Astrocyte of the spinal cord (primary cell): ENCODE measurements around the gene NUDC.
A peak's percentile ranks its signal among the peaks of the same experiment; 100 is the strongest.

Source experiments
- DNase-seq: peaks from one replicate; pipeline ENCODE4 v3.0.0; 2011; ENCODE audit warnings: low read depth, low spot score
- H3K4me3 ChIP-seq: 2 replicates; pipeline ENCODE4 v1.5.1; 2011; ENCODE audit warnings: low read depth, mild to moderate bottlenecking, low read length, moderate library complexity
- in situ Hi-C: cut with HindIII; loops from 2 replicates; pipeline ENCODE4 v1.10.0; 2017; ENCODE audit warnings: low sequenced_read_pairs
- TF ChIP-seq, protein P1 (sequence below): IDR thresholded peaks from 2 replicates; pipeline ENCODE4 v1.5.1; 2012; ENCODE audit warnings: low read depth, mild to moderate bottlenecking, low read length, inconsistent platforms

The NUDC gene

DNA sequence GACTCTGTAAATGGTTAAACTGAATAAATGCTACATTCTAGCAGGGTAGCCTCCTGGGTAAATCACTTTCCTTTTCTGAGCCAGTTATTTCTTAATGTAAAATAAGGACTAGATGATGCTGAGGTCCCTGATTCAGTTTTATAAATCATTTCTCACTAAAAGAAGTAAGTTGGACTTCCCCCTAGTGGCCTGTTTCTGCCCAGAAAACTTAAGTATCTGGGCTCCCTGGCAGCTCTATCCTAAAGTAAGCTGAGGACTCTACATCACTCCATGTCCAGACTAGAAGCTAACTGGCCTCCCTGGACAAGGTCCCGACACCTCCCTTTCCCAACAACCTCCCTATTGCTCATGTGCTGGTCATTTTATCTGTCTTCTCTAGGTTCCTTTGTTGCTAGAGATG, 34.4 kb upstream of the NUDC start:
- no peak overlapping the region for H3K4me3 ChIP-seq
- in situ Hi-C loops: no loop called here
- TF ChIP-seq, protein P1, sequence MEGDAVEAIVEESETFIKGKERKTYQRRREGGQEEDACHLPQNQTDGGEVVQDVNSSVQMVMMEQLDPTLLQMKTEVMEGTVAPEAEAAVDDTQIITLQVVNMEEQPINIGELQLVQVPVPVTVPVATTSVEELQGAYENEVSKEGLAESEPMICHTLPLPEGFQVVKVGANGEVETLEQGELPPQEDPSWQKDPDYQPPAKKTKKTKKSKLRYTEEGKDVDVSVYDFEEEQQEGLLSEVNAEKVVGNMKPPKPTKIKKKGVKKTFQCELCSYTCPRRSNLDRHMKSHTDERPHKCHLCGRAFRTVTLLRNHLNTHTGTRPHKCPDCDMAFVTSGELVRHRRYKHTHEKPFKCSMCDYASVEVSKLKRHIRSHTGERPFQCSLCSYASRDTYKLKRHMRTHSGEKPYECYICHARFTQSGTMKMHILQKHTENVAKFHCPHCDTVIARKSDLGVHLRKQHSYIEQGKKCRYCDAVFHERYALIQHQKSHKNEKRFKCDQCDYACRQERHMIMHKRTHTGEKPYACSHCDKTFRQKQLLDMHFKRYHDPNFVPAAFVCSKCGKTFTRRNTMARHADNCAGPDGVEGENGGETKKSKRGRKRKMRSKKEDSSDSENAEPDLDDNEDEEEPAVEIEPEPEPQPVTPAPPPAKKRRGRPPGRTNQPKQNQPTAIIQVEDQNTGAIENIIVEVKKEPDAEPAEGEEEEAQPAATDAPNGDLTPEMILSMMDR: peak; percentile 66
- peak; percentile 47 for DNase-seq

DNA sequence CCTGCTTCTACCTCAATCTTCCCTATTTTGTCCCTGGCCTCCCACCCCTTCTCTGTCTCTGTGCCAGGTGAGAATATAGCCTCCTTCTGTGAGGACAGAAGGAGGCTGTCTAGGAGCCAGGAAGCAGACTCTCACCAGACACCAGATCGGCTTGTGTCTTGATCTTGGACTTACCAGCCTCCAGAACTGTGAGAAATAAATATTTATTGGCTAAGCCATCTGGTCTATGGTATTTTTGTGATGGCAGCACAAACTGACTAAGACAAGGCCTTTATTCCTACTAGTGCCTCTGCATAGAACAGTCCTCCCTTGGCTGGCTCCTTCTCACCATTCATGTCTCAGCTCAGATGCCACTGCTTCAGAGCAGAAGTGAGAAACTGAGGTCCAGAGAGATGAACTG, 33.3 kb upstream of the NUDC start:
- TF ChIP-seq, protein P1: no peak
- in situ Hi-C loops: no loop called here
- H3K4me3 ChIP-seq: no peak overlapping the region
- DNase-seq: no peak

DNA sequence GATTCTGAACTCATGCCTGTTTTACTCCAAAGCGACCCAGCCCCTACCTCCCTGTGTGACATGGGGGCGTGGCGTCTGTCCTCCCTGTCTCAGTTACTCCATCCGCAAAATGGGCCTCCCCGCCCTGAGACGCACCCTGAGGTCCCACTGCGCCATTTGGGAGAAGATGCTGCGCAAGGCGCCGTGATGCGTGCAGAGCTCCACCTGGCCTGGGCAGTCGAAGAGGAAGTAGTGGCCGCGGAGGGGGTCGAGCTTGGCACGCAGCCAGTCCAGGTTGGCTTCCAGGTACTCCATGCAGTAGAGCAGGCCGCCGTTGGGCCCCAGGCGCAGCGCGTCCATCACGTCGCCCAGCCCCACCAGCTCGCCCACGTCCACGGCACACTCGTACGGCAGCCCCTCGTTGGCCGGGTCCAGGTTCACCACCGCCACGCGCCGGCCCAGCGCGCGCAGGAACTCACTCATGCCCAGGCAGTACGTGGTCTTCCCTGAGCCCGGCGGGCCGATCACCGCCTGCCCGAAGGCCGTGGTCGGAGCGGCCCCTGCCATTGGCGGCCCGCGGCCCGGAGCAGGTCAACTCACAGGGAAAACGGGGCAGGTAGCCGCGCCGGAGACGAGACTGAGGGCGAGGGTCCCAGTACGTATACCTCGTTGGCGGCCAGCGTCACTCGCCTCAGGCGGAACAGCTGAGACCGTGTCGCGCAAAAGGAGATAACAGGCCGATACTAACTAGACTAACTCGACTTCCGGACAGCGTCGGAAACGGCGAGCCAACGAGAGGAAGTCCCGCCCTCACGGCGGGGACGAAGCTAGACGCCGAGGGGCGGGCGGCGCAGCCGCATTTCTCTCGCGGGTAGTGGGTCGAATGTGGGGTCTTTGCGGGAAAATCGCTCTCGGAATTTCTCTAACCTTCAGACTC, 31.7 kb upstream of the NUDC start, which contains the start of gene GPN2:
GPN2 (minus strand) TSS at position 733 of the 916 bp plus-strand sequence; CDS start at position 546, 187 bp downstream.
- in situ Hi-C loops: no loop called here
- TF ChIP-seq, protein P1: no peak
- DNase-seq: peak; percentile 74
- H3K4me3 ChIP-seq: peak within 1 kb of the TSS; percentile 87

DNA sequence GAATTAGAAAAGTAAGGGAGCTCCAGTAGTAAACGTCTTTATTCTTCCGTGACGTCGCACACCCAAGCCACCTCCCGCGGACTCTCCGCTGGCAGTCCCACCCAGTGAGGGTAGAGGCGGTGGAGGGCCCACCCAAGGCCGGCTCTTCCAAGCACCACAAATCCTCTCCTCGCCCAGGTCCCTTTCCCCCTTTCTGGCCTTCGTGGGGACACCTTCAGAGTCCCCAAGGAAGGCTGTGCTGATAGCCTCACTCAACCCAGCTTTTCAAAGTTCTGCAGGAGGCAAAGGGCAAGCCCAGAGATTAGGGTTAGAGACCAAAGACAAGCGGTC, 31.1 kb upstream of the NUDC start:
- DNase-seq: no peak
- H3K4me3 ChIP-seq: peak overlapping the region; percentile 87
- in situ Hi-C loops: no loop called here
- TF ChIP-seq, protein P1: no peak

DNA sequence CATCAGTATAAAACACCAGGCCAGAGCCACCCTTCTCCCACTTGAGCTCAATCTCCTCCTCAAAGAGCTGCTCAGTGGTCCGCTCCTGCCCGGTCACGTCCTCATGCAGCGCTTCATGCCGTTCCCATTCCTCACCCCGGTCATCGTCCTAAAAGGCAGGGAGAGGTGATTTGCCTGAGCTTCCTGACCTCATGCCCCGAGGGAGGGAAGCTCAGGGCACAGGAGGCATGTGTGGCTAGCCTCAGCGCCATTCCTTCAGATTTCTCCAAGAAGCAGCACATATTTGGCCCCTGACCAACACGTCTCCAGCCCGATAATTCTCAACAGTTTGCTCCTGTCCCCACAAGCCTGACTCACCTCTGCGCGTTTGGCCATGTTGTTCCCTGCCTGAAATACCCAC, 27.3 kb upstream of the NUDC start:
- in situ Hi-C loops: no loop called here
- no peak overlapping the region for H3K4me3 ChIP-seq
- no peak for DNase-seq
- TF ChIP-seq, protein P1: no peak

DNA sequence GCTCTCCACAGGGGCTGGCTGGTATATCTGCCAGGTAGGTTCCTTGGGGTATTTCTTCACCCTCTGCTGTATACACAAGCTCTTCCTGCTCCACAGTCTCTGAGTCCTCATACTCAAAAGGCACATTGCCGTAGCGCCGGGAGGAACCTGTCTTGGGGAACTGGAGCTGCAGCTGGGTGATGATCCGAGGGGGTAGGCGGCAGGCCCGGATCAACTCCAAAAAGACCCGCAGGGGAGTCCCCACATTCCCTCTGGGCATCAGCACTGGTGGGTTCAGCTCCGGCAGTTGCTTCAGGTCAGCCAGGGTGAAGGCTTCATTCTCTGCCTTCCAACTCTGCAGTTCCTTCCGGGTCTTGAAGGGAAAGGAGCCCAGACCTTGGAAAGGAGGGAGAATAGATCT, 24.2 kb upstream of the NUDC start:
- TF ChIP-seq, protein P1: no peak
- in situ Hi-C loops: no loop called here
- no peak for DNase-seq
- no peak overlapping the region for H3K4me3 ChIP-seq
